SK-N-SH treated with all-trans-retinoic acid at 6 μM for 48 hours (cell line): Measurements from ENCODE around the gene HTR2B.

ENCODE experiments used
- ARNTL ChIP-seq: fragments of 450-650 bp; formaldehyde crosslinking; IDR thresholded peaks from 2 replicates; pipeline ENCODE4 v1.5.0; 2020; ENCODE audit warnings: low read depth, mild to moderate bottlenecking, moderate library complexity, borderline replicate concordance
- CREB5 ChIP-seq: fragments of 250-450 bp; sonication (Bioruptor Pico); IDR thresholded peaks from 2 replicates; pipeline ENCODE4 v1.5.1; 2020; ENCODE audit warnings: low read depth, mild to moderate bottlenecking, moderate library complexity
- CSDC2 ChIP-seq: fragments of 250-450 bp; sonication (Bioruptor Pico); IDR thresholded peaks from 2 replicates; pipeline ENCODE4 v1.5.0; 2020; ENCODE audit warnings: mild to moderate bottlenecking, moderate library complexity
- CSRNP3 ChIP-seq: fragments of 250-450 bp; sonication (Bioruptor Pico); IDR thresholded peaks from 2 replicates; pipeline ENCODE4 v1.5.1; 2021; ENCODE audit warnings: mild to moderate bottlenecking, moderate library complexity
- ESRRG ChIP-seq: fragments of 250-450 bp; sonication (Bioruptor Pico); IDR thresholded peaks from 2 replicates; pipeline ENCODE4 v1.6.1; 2021; ENCODE audit warnings: mild to moderate bottlenecking
- GLIS3 ChIP-seq: fragments of 250-450 bp; sonication (Bioruptor Pico); IDR thresholded peaks from 2 replicates; pipeline ENCODE4 v1.5.0; 2020; ENCODE audit warnings: mild to moderate bottlenecking, moderate library complexity
- OSR1 ChIP-seq: fragments of 250-450 bp; sonication (Bioruptor Pico); IDR thresholded peaks from 2 replicates; pipeline ENCODE4 v1.8.0; 2022; ENCODE audit warnings: moderate library complexity, mild to moderate bottlenecking, inconsistent platforms
- PPARA ChIP-seq: fragments of 250-450 bp; sonication (Bioruptor Pico); IDR thresholded peaks from 2 replicates; pipeline ENCODE4 v1.5.0; 2020; ENCODE audit warnings: mild to moderate bottlenecking, borderline replicate concordance
- TOX ChIP-seq: fragments of 250-450 bp; sonication (Bioruptor Pico); IDR thresholded peaks from 2 replicates; pipeline ENCODE4 v1.8.0; 2021; ENCODE audit warnings: mild to moderate bottlenecking, moderate library complexity, borderline replicate concordance
- ZC3H10 ChIP-seq: fragments of 250-450 bp; sonication (Bioruptor Pico); IDR thresholded peaks from 2 replicates; pipeline ENCODE4 v1.5.1; 2021; ENCODE audit warnings: mild to moderate bottlenecking, moderate library complexity
- ZFP3 ChIP-seq: fragments of 250-450 bp; sonication (Bioruptor Pico); IDR thresholded peaks from 2 replicates; pipeline ENCODE4 v1.5.0; 2020; ENCODE audit warnings: mild to moderate bottlenecking, moderate library complexity
- ZNF565 ChIP-seq: fragments of 450-650 bp; formaldehyde crosslinking; conservative IDR thresholded peaks from 2 replicates; pipeline ENCODE4 v1.5.0; 2020; ENCODE audit warnings: low read depth, mild to moderate bottlenecking, moderate library complexity
- ZNF70 ChIP-seq: fragments of 450-650 bp; formaldehyde crosslinking; IDR thresholded peaks from 2 replicates; pipeline ENCODE4 v1.5.0; 2020; ENCODE audit warnings: mild to moderate bottlenecking, moderate library complexity

GRCh38 chr2:231069379-231070054 is 55.3 kb downstream of the HTR2B start:
- TF ChIP-seq ZFP3 (CRISPR knock-in tag) (no peak), ZNF565 (CRISPR knock-in tag) (no peak), OSR1 (CRISPR knock-in tag) (no peak), TOX (CRISPR knock-in tag) (no peak), CSDC2 (no peak), ARNTL (CRISPR knock-in tag) (no peak), ESRRG (CRISPR knock-in tag) (no peak), CSRNP3 (CRISPR knock-in tag) (no peak), ZC3H10 (CRISPR knock-in tag) (no peak), GLIS3 (no peak), CREB5 (no peak), PPARA (CRISPR knock-in tag) (no peak), ZNF70 (CRISPR knock-in tag) (no peak)
